NB4 (cell line): ENCODE measurements around the gene MUSTN1.
A peak's percentile ranks its signal among the peaks of the same experiment; 100 is the strongest.

Experiments
- DNase-seq: peaks from one replicate; pipeline ENCODE4 v3.0.0; 2010; ENCODE audit warnings: low read depth
- H3K4me3 ChIP-seq: one replicate; pipeline ENCODE4 v1.5.1; 2011; ENCODE audit warnings: mild to moderate bottlenecking, low read depth, low read length, moderate library complexity
- MYC ChIP-seq: IDR thresholded peaks from 2 replicates; pipeline ENCODE4 v1.6.1; 2011; ENCODE audit warnings: low read depth, low read length
- POLR2A ChIP-seq: IDR thresholded peaks from 2 replicates; pipeline ENCODE4 v1.6.1; 2011; ENCODE audit warnings: mild to moderate bottlenecking; ENCODE audit not compliant: insufficient read length; ENCODE audit errors: extremely low read depth
- TF ChIP-seq, protein P1 (sequence below): IDR thresholded peaks from one replicate; pipeline ENCODE4 v1.5.1; 2012; ENCODE audit warnings: low read depth, low read length
- TF ChIP-seq, protein P2 (sequence below): IDR thresholded peaks from 2 replicates; pipeline ENCODE4 v1.6.1; 2011; ENCODE audit warnings: low read depth, low read length

MUSTN1 gene

DNA sequence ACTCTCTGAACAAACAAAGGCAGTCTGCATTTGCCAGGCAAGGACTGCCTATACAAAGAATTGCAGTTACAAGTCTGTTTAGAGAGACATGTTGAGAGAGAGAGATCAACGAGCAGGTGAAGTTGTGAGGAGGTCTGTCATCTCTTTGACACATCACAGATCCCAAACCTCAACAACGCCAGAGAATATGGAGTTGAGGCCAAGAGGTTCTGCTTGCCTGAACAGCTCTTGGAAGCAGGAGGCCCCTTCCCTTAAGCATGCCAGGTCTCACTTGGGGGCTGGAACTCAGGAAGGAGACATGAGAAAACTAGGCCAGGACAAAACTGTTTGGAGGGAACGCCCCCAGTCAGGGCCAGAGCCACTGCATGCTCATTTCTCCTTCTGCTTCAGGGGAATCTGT is 22.3 kb upstream of the MUSTN1 start:
- no peak overlapping the region for H3K4me3 ChIP-seq
- DNase-seq: no peak
- TF ChIP-seq POLR2A: no peak
- no peak for TF ChIP-seq MYC
- TF ChIP-seq, protein P1, sequence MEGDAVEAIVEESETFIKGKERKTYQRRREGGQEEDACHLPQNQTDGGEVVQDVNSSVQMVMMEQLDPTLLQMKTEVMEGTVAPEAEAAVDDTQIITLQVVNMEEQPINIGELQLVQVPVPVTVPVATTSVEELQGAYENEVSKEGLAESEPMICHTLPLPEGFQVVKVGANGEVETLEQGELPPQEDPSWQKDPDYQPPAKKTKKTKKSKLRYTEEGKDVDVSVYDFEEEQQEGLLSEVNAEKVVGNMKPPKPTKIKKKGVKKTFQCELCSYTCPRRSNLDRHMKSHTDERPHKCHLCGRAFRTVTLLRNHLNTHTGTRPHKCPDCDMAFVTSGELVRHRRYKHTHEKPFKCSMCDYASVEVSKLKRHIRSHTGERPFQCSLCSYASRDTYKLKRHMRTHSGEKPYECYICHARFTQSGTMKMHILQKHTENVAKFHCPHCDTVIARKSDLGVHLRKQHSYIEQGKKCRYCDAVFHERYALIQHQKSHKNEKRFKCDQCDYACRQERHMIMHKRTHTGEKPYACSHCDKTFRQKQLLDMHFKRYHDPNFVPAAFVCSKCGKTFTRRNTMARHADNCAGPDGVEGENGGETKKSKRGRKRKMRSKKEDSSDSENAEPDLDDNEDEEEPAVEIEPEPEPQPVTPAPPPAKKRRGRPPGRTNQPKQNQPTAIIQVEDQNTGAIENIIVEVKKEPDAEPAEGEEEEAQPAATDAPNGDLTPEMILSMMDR: no peak
- TF ChIP-seq, protein P2, sequence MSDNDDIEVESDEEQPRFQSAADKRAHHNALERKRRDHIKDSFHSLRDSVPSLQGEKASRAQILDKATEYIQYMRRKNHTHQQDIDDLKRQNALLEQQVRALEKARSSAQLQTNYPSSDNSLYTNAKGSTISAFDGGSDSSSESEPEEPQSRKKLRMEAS: no peak

DNA sequence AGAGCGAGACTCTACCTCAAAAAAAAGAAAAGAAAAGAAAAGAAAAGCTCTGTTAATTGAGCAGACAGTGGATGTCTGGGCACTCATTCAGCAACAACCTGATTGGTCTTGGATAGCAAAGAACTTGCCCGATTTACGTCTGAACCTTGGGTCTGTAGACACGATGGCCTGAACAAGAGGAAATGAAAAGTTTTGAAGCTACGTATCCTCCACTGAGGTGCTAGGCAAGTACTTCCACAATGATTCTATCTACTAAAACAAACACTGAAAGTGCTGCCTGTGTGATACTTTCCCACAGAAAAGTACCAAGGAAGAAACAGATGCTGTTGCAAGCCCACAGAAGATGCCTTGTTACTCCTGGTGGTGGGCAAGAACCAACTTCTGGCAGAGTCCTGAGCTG is 21.8 kb upstream of the MUSTN1 start:
- no peak for DNase-seq
- no peak overlapping the region for H3K4me3 ChIP-seq
- TF ChIP-seq, protein P1: no peak
- TF ChIP-seq POLR2A: no peak
- TF ChIP-seq, protein P2: no peak
- TF ChIP-seq MYC: no peak

GRCh38 chr3:52854013-52854412 is 19.2 kb upstream of the MUSTN1 start:
- TF ChIP-seq, protein P1: no peak
- TF ChIP-seq POLR2A (no peak), MYC (no peak)
- TF ChIP-seq, protein P2: no peak
- no peak overlapping the region for H3K4me3 ChIP-seq
- no peak for DNase-seq

DNA sequence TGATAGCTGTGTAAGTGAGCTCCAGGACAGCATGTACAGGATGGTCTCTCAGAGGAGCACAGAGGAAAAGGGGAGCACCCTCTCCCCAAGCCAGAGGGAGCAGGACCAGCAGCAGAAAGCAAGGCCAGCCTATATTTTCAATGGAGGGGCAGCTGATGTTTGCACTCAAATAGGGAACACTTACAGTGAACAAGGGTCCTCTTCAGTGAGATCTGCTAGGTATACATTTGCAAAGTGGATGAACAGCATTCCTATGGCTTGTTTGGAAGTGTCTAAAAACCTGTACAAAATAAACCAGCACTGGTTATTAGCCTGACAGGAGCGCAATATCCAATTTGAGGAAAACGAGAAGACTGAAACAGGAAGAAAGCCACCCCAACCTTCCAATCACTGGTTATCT is 17.6 kb upstream of the MUSTN1 start:
- no peak for DNase-seq
- no peak overlapping the region for H3K4me3 ChIP-seq
- TF ChIP-seq, protein P1: no peak
- TF ChIP-seq, protein P2: no peak
- TF ChIP-seq POLR2A (no peak), MYC (no peak)

- DNase-seq: peak; percentile 67
- TF ChIP-seq, protein P1: peak; percentile 67
- no peak for TF ChIP-seq POLR2A
- TF ChIP-seq, protein P2: no peak
- no peak overlapping the region for H3K4me3 ChIP-seq
These were observed 16.5 kb upstream of the MUSTN1 start for GRCh38 chr3:52851348-52851747.

DNA sequence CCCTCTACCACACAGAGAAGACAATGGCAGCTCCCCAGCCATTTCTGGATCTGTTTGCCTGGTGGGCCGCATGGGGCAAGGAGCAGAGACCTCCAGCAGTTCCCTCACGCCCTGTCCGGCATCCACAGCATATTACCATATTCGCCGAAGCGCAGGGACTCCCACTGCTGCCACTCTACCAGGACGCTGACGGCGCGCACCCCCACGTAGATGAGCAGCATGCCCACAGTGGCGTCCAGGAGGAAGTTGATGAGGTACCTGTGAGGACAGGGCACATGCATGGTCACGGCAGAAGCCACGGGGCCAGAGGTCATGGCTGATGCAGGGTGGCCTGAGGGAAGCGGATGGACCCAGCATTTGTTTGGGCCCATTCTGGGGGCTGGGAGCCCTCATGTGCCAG is 14.8 kb upstream of the MUSTN1 start:
- DNase-seq: no peak
- no peak overlapping the region for H3K4me3 ChIP-seq
- TF ChIP-seq, protein P1: no peak
- TF ChIP-seq POLR2A (no peak), MYC (no peak)
- TF ChIP-seq, protein P2: no peak
